ENCODE results near the gene FAAH. TPM values are rescaled to one million over a fixed set of nuclear protein-coding genes. Genes with fewer than 3 reads are reported as not detected.

FAAH gene
- total and polyA plus RNA-seq, 2 of the 4 experiments (the other 2 are of a cell fraction), result under 0.01 to 0.19 TPM

- H3K4ac ChIP-seq (ENCODE audit: low read depth, low read length), result no peak overlapping the region
- no peak overlapping the region for H4K91ac ChIP-seq (ENCODE audit: insufficient read depth, low read depth, low read length)
- no peak overlapping the region for H4K5ac ChIP-seq (ENCODE audit: low read depth, low read length)
- no peak overlapping the region for H4K8ac ChIP-seq (ENCODE audit: low read depth in 2 of 2, low read length in 2 of 2)
- H3K9ac ChIP-seq (ENCODE audit: low read depth, low read length), result no peak overlapping the region
- no peak overlapping the region for H3K4me2 ChIP-seq (ENCODE audit: low read depth, low read length)
- no peak overlapping the region for H2BK120ac ChIP-seq (ENCODE audit: low read depth, low read length)
- no peak overlapping the region for H3K4me3 ChIP-seq (ENCODE audit: insufficient read depth, low read depth, low read length)
- ChIA-PET POLR2A (ENCODE audit: unreplicated experiment) (no interaction called here), CTCF (no interaction called here)
- no peak for ATAC-seq (ENCODE audit: low read depth)
- H2AK9ac ChIP-seq (replicated peaks; ENCODE audit: low read depth, low read length, poor library complexity), result no peak overlapping the region
- no peak overlapping the region for H3K23ac ChIP-seq (ENCODE audit: low read depth, low read length)
- H3K27me3 ChIP-seq (ENCODE audit: control insufficient read depth, insufficient read depth, low read length), result peaks cover 40% of the 10 kb centered on the region
- no peaks in the 10 kb centered on the region for H3K79me1 ChIP-seq (ENCODE audit: low read depth in 1 of 2, low read length in 2 of 2)
- no peaks in the 10 kb centered on the region; the same call in 1 of the 2 replicates for H3K4me1 ChIP-seq (ENCODE audit: control insufficient read depth, insufficient read depth, low read length)
- peaks cover 27% of the 10 kb centered on the region for H3K9me3 ChIP-seq (ENCODE audit: control insufficient read depth, insufficient read depth, low read length)
- no peak overlapping the region for H3K56ac ChIP-seq (ENCODE audit: extremely low read depth, insufficient read depth, low read length)
- H4K20me1 ChIP-seq (ENCODE audit: insufficient read depth, low read length), result no peaks in the 10 kb centered on the region
- no peak overlapping the region for H3K14ac ChIP-seq (replicated peaks; ENCODE audit: low read depth, low read length)
- no peaks in the 10 kb centered on the region for H3K36me3 ChIP-seq (ENCODE audit: control insufficient read depth, insufficient read depth, low read length)
- TF ChIP-seq RAD21 (IDR thresholded peaks at IDR 0.05; ENCODE audit: low read length) (no peak), FOS (IDR thresholded peaks at IDR 0.05; ENCODE audit: low read depth, low read length) (no peak), NFE2L2 (IDR thresholded peaks at IDR 0.05; ENCODE audit: low read depth, low read length) (no peak), CHD1 (IDR thresholded peaks at IDR 0.05; ENCODE audit: low read depth, low read length) (no peak), MAFK (IDR thresholded peaks at IDR 0.05; ENCODE audit: low read depth, low read length) (no peak), BHLHE40 (IDR thresholded peaks at IDR 0.05; ENCODE audit: low read depth, low read length) (no peak), CTCF (conservative IDR thresholded peaks at IDR 0.05; ENCODE audit: low read depth, low read length) (no peak), ELK1 (IDR thresholded peaks at IDR 0.05; ENCODE audit: borderline replicate concordance, low read depth, low read length) (no peak), MAZ (IDR thresholded peaks at IDR 0.05; ENCODE audit: borderline replicate concordance, low read depth, low read length) (no peak), CEBPB (IDR thresholded peaks at IDR 0.05; ENCODE audit: low read depth, low read length) (no peak), MXI1 (IDR thresholded peaks at IDR 0.05; ENCODE audit: borderline replicate concordance, low read depth, low read length) (no peak), SMC3 (IDR thresholded peaks at IDR 0.05; ENCODE audit: low read depth, low read length) (no peak), RCOR1 (IDR thresholded peaks at IDR 0.05; ENCODE audit: insufficient replicate concordance, low read length) (no peak), POLR2A (IDR thresholded peaks at IDR 0.05; ENCODE audit: low read depth, low read length) (no peak), RFX5 (IDR thresholded peaks at IDR 0.05; ENCODE audit: low read depth, low read length) (no peak)
- TF ChIP-seq, protein P1, sequence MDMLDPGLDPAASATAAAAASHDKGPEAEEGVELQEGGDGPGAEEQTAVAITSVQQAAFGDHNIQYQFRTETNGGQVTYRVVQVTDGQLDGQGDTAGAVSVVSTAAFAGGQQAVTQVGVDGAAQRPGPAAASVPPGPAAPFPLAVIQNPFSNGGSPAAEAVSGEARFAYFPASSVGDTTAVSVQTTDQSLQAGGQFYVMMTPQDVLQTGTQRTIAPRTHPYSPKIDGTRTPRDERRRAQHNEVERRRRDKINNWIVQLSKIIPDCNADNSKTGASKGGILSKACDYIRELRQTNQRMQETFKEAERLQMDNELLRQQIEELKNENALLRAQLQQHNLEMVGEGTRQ (IDR thresholded peaks at IDR 0.05; ENCODE audit: low read depth, low read length), result no peak
- intact Hi-C loops (cut with micrococcal nuclease), result no loop called here
- H2BK20ac ChIP-seq (ENCODE audit: low read depth, low read length), result no peak overlapping the region
- dilution Hi-C loops (cut with HindIII; ENCODE audit: low sequenced_read_pairs, unreplicated experiment), result no loop called here
- H3K27ac ChIP-seq (ENCODE audit: insufficient read depth, low read length), result no peak overlapping the region
- no peak overlapping the region for H2BK5ac ChIP-seq (ENCODE audit: low read depth, low read length, poor library complexity, severe bottlenecking)
- whole genome bisulfite sequencing, 2 experiments (ENCODE audit: extremely low coverage in 2 of 2, insufficient read length in 1 of 2), result 90% methylated on average over 4 of the region's 12 CpGs; no CpG with 5 or more reads in 1 of the 2 experiments
- no peak overlapping the region for H2AK5ac ChIP-seq (ENCODE audit: low read depth, low read length)
- H2AFZ ChIP-seq (replicated peaks; ENCODE audit: low read length, poor library complexity), result no peak overlapping the region
- BruUV-seq (replicated peaks), result no TSS peak
- H3K18ac ChIP-seq (ENCODE audit: low read depth, low read length), result no peak overlapping the region
- no peak overlapping the region for H2BK15ac ChIP-seq (ENCODE audit: low read depth, low read length)
- H3K9me1 ChIP-seq (ENCODE audit: insufficient read depth, low read length), result no peaks in the 10 kb centered on the region
- no peak for DNase-seq
- in situ Hi-C loops (cut with MboI; ENCODE audit: low sequenced_read_pairs), result no loop called here
Observed at GRCh38 chr1:46393510-46393909, 607 bp upstream of the FAAH start.
